Muscle layer of colon (tissue), 2 donors: ENCODE measurements around the gene TSPAN18.

Experiments used
- H3K27ac ChIP-seq: one replicate; pipeline ENCODE4 v1.7.0; 2013; ENCODE audit warnings: low read depth, mild to moderate bottlenecking, low read length, moderate library complexity
- H3K27me3 ChIP-seq, 2 donors: one replicate each; pipeline ENCODE4 v1.7.0; 2013; ENCODE audit warnings: low read length in 2 of 2, mild to moderate bottlenecking in 2 of 2; ENCODE audit not compliant: insufficient read depth in 2 of 2, control insufficient read depth in 1 of 2
- H3K36me3 ChIP-seq: one replicate; pipeline ENCODE4 v1.7.0; 2013; ENCODE audit warnings: mild to moderate bottlenecking, low read length; ENCODE audit not compliant: insufficient read depth
- H3K4me1 ChIP-seq: one replicate; pipeline ENCODE4 v1.7.0; 2013; ENCODE audit warnings: mild to moderate bottlenecking, low read length; ENCODE audit not compliant: insufficient read depth
- H3K4me3 ChIP-seq, 2 donors: one replicate each; pipeline ENCODE4 v1.7.0; 2013; ENCODE audit warnings: low read length in 2 of 2, low read depth in 1 of 2, mild to moderate bottlenecking in 1 of 2, moderate library complexity in 1 of 2
- H3K9ac ChIP-seq: one replicate; pipeline ENCODE4 v1.7.0; 2013; ENCODE audit warnings: low read length
- H3K9me3 ChIP-seq: one replicate; pipeline ENCODE4 v1.7.0; 2013; ENCODE audit warnings: mild to moderate bottlenecking, low read length
- donor health status: abdominal sarcoma.
- donor health status: Adenocarcinoma of cecum.

The TSPAN18 gene

GRCh38 chr11:44834846-44835245, 108.1 kb downstream of the TSPAN18 start:
- H3K9ac ChIP-seq, result peak overlapping the region; percentile 29
- no peak overlapping the region for H3K4me3 ChIP-seq
- peak overlapping the region; percentile 91 for H3K27ac ChIP-seq
- no peaks in the 10 kb centered on the region for H3K36me3 ChIP-seq
- H3K4me1 ChIP-seq, result peaks cover 42% of the 10 kb centered on the region
- no peaks in the 10 kb centered on the region for H3K27me3 ChIP-seq
- H3K9me3 ChIP-seq, result no peaks in the 10 kb centered on the region

GRCh38 chr11:44835296-44835695, 108.5 kb downstream of the TSPAN18 start:
- no peak overlapping the region for H3K4me3 ChIP-seq
- no peaks in the 10 kb centered on the region for H3K9me3 ChIP-seq
- H3K9ac ChIP-seq, result peak overlapping the region; percentile 29
- no peaks in the 10 kb centered on the region for H3K36me3 ChIP-seq
- peak overlapping the region; percentile 91 for H3K27ac ChIP-seq
- H3K27me3 ChIP-seq, result no peaks in the 10 kb centered on the region
- peaks cover 45% of the 10 kb centered on the region for H3K4me1 ChIP-seq

- peaks cover 50% of the 10 kb centered on the region for H3K4me1 ChIP-seq
- no peak overlapping the region for H3K4me3 ChIP-seq
- peak overlapping the region; percentile 55 for H3K27ac ChIP-seq
- no peaks in the 10 kb centered on the region for H3K27me3 ChIP-seq
- no peaks in the 10 kb centered on the region for H3K9me3 ChIP-seq
- no peak overlapping the region for H3K9ac ChIP-seq
- no peaks in the 10 kb centered on the region for H3K36me3 ChIP-seq
These were observed 109.2 kb downstream of the TSPAN18 start for GRCh38 chr11:44835938-44836337.

- Histone ChIP-seq H3K4me3 (no peak overlapping the region), H3K27ac (no peak overlapping the region), H3K27me3 (no peaks in the 10 kb centered on the region), H3K36me3 (no peaks in the 10 kb centered on the region), H3K9ac (no peak overlapping the region), H3K9me3 (no peaks in the 10 kb centered on the region), H3K4me1 (peaks cover 61% of the 10 kb centered on the region)
These were observed 110.9 kb downstream of the TSPAN18 start for GRCh38 chr11:44837661-44838060.

- Histone ChIP-seq H3K27ac (peak overlapping the region; percentile 22), H3K9me3 (no peaks in the 10 kb centered on the region), H3K4me1 (peaks cover 45% of the 10 kb centered on the region)
These were observed 112.8 kb downstream of the TSPAN18 start for GRCh38 chr11:44839458-44840084.

GRCh38 chr11:44840085-44840478, 113.3 kb downstream of the TSPAN18 start:
- H3K27me3 ChIP-seq, result no peaks in the 10 kb centered on the region
- H3K4me3 ChIP-seq, result no peak overlapping the region
- no peak overlapping the region for H3K27ac ChIP-seq
- peaks cover 40% of the 10 kb centered on the region for H3K4me1 ChIP-seq
- no peak overlapping the region for H3K9ac ChIP-seq
- H3K36me3 ChIP-seq, result no peaks in the 10 kb centered on the region
- H3K9me3 ChIP-seq, result no peaks in the 10 kb centered on the region

More at GRCh38 chr11:44839458-44840084, 112.8 kb downstream of the TSPAN18 start:
- H3K27me3 ChIP-seq, result no peaks in the 10 kb centered on the region
- no peak overlapping the region for H3K4me3 ChIP-seq
- H3K9ac ChIP-seq, result no peak overlapping the region
- H3K36me3 ChIP-seq, result no peaks in the 10 kb centered on the region

GRCh38 chr11:44840521-44841251, 113.9 kb downstream of the TSPAN18 start:
- H3K9ac ChIP-seq, result no peak overlapping the region
- no peak overlapping the region for H3K27ac ChIP-seq

GRCh38 chr11:44842220-44842619, 115.5 kb downstream of the TSPAN18 start:
- Histone ChIP-seq H3K4me3 (no peak overlapping the region), H3K36me3 (no peaks in the 10 kb centered on the region), H3K9ac (no peak overlapping the region), H3K27ac (no peak overlapping the region), H3K27me3 (no peaks in the 10 kb centered on the region), H3K9me3 (no peaks in the 10 kb centered on the region), H3K4me1 (peaks cover 26% of the 10 kb centered on the region)

More at GRCh38 chr11:44840521-44841251, 113.9 kb downstream of the TSPAN18 start:
- Histone ChIP-seq H3K4me1 (peaks cover 34% of the 10 kb centered on the region), H3K27me3 (no peaks in the 10 kb centered on the region), H3K36me3 (no peaks in the 10 kb centered on the region), H3K4me3 (no peak overlapping the region), H3K9me3 (no peaks in the 10 kb centered on the region)

GRCh38 chr11:44846852-44847251, 120.1 kb downstream of the TSPAN18 start:
- Histone ChIP-seq H3K27me3 (no peaks in the 10 kb centered on the region), H3K4me1 (peaks cover 8% of the 10 kb centered on the region), H3K9me3 (no peaks in the 10 kb centered on the region), H3K27ac (no peak overlapping the region), H3K4me3 (no peak overlapping the region), H3K36me3 (peaks cover 4% of the 10 kb centered on the region), H3K9ac (no peak overlapping the region)

GRCh38 chr11:44847316-44847715, 120.6 kb downstream of the TSPAN18 start:
- no peak overlapping the region for H3K4me3 ChIP-seq
- no peak overlapping the region for H3K9ac ChIP-seq
- peaks cover 4% of the 10 kb centered on the region for H3K36me3 ChIP-seq
- no peaks in the 10 kb centered on the region for H3K27me3 ChIP-seq
- peaks cover 3% of the 10 kb centered on the region for H3K4me1 ChIP-seq
- no peaks in the 10 kb centered on the region for H3K9me3 ChIP-seq
- no peak overlapping the region for H3K27ac ChIP-seq

- peaks cover under 1% of the 10 kb centered on the region for H3K4me1 ChIP-seq
These were observed 121.6 kb downstream of the TSPAN18 start for GRCh38 chr11:44848203-44848962.

More at GRCh38 chr11:44848203-44848962, 121.6 kb downstream of the TSPAN18 start:
- Histone ChIP-seq H3K27ac (no peak overlapping the region), H3K36me3 (peaks cover 4% of the 10 kb centered on the region), H3K9ac (no peak overlapping the region), H3K27me3 (no peaks in the 10 kb centered on the region), H3K4me3 (no peak overlapping the region), H3K9me3 (no peaks in the 10 kb centered on the region)
